GM12865 (cell line): ENCODE results near the gene ISY1.
"Not testable (repeated sequence)": the region's sequence is repeated elsewhere in the genome, so short reads cannot be mapped to it uniquely, and the experiment has no call there.

Experiments used
- DNase-seq: peaks from one replicate; pipeline ENCODE4 v3.0.0; 2010; ENCODE audit warnings: low read depth
- H3K4me3 ChIP-seq: 2 replicates; pipeline ENCODE4 v1.5.1; 2011; ENCODE audit warnings: mild to moderate bottlenecking, low read depth, low read length, control low read depth
- CTCF ChIP-seq: IDR thresholded peaks from 2 replicates; pipeline ENCODE4 v1.5.1; 2011; ENCODE audit warnings: low read length, control low read depth, low read depth, inconsistent platforms; ENCODE audit not compliant: insufficient read depth; ENCODE audit errors: missing control alignments

Gene ISY1

GRCh38 chr3:129101370-129102138 is 59.3 kb downstream of the ISY1 start:
- no peak for DNase-seq
- TF ChIP-seq CTCF, result no peak
- H3K4me3 ChIP-seq, result no peak overlapping the region

GRCh38 chr3:129100274-129100673 is 60.6 kb downstream of the ISY1 start:
- no peak overlapping the region for H3K4me3 ChIP-seq
- DNase-seq, result no peak
- no peak for TF ChIP-seq CTCF

GRCh38 chr3:129095285-129095684 is 65.6 kb downstream of the ISY1 start:
- DNase-seq, result no peak
- TF ChIP-seq CTCF, result no peak
- H3K4me3 ChIP-seq, result no peak overlapping the region

GRCh38 chr3:129088312-129088711 is 72.6 kb downstream of the ISY1 start:
- not testable (repeated sequence) for DNase-seq, H3K4me3 ChIP-seq

- not testable (repeated sequence) for DNase-seq, H3K4me3 ChIP-seq
Measured at GRCh38 chr3:129087904-129088303, 73.0 kb downstream of the ISY1 start.

- TF ChIP-seq CTCF, result no peak
- no peak for DNase-seq
- no peak overlapping the region for H3K4me3 ChIP-seq
Measured at GRCh38 chr3:129087138-129087702, 73.6 kb downstream of the ISY1 start.

- no peak for TF ChIP-seq CTCF
- no peak for DNase-seq
- no peak overlapping the region for H3K4me3 ChIP-seq
Measured at GRCh38 chr3:129085818-129086217, 75.0 kb downstream of the ISY1 start.

- no peak for TF ChIP-seq CTCF
- H3K4me3 ChIP-seq, result no peak overlapping the region
- DNase-seq, result no peak
Measured at GRCh38 chr3:129085165-129085715, 75.6 kb downstream of the ISY1 start.
